KMS-11 (cell line): ENCODE results near the gene BCDIN3D.

ENCODE experiments used
- H2AFZ ChIP-seq: fragments of 200-600 bp; sonication (generic); 2 replicates; pipeline ENCODE4 v1.6.1; 2016; ENCODE audit warnings: antibody characterized with exemption, mixed run types, low read depth
- H3K27ac ChIP-seq: fragments of 200-600 bp; sonication (generic); 2 replicates; pipeline ENCODE4 v1.6.1; 2016; ENCODE audit warnings: mild to moderate bottlenecking, mixed run types
- H3K27me3 ChIP-seq: fragments of 200-600 bp; sonication (generic); 2 replicates; pipeline ENCODE4 v1.6.1; 2017; ENCODE audit warnings: mild to moderate bottlenecking, low read depth, mixed run types, moderate library complexity; ENCODE audit not compliant: insufficient read depth
- H3K36me3 ChIP-seq: fragments of 200-600 bp; sonication (generic); 2 replicates; pipeline ENCODE4 v1.6.1; 2017; ENCODE audit warnings: mild to moderate bottlenecking, mixed run types; ENCODE audit not compliant: insufficient read depth
- H3K4me1 ChIP-seq: fragments of 200-600 bp; sonication (generic); 2 replicates; pipeline ENCODE4 v1.6.1; 2016; ENCODE audit warnings: mild to moderate bottlenecking, low read depth, mixed run types; ENCODE audit not compliant: poor library complexity, severe bottlenecking
- H3K4me2 ChIP-seq: fragments of 200-600 bp; sonication (generic); 2 replicates; pipeline ENCODE4 v1.7.0; 2016; ENCODE audit warnings: mild to moderate bottlenecking, mixed run types
- H3K4me3 ChIP-seq: fragments of 200-600 bp; sonication (generic); IDR thresholded peaks from 2 replicates; pipeline ENCODE4 v1.6.1; 2017; ENCODE audit warnings: low read depth, low read length, mixed read lengths; ENCODE audit not compliant: insufficient read depth
- H3K79me2 ChIP-seq: fragments of 200-600 bp; sonication (generic); 2 replicates; pipeline ENCODE4 v1.6.1; 2016; ENCODE audit warnings: low read depth, mixed run types; ENCODE audit not compliant: insufficient read depth
- H3K9ac ChIP-seq: fragments of 200-600 bp; sonication (generic); 2 replicates; pipeline ENCODE4 v1.6.1; 2016; ENCODE audit warnings: mild to moderate bottlenecking, mixed run types
- H4K20me1 ChIP-seq: fragments of 200-600 bp; sonication (generic); 2 replicates; pipeline ENCODE4 v1.6.1; 2016; ENCODE audit warnings: mild to moderate bottlenecking, mixed run types; ENCODE audit not compliant: insufficient read depth
- CTCF ChIP-seq: fragments of 200-600 bp; sonication (generic); conservative IDR thresholded peaks from 2 replicates; pipeline ENCODE4 v1.6.1; 2017; ENCODE audit warnings: low read depth, mild to moderate bottlenecking, antibody characterized with exemption, low read length, moderate library complexity, mixed read lengths

BCDIN3D gene

GRCh38 chr12:49842519-49843352 lies at the start of gene BCDIN3D:
TSS of gene BCDIN3D (minus strand) at chr12:49843106. CDS start at chr12:49843087, 19 bp downstream.
- Histone ChIP-seq H3K4me1 (peaks cover 16% of the 10 kb centered on the region), H3K4me3 (peak within 1 kb of the TSS; percentile 28)
- TF ChIP-seq CTCF: no peak

GRCh38 chr12:49892084-49892731 lies 49.3 kb upstream of the BCDIN3D start:
- Histone ChIP-seq H3K27ac (no peak overlapping the region), H3K4me2 (no peak overlapping the region), H3K79me2 (no peaks in the 10 kb centered on the region), H3K4me3 (no peak overlapping the region), H3K36me3 (no peaks in the 10 kb centered on the region), H3K9ac (no peak overlapping the region), H4K20me1 (no peaks in the 10 kb centered on the region), H2AFZ (no peak overlapping the region), H3K27me3 (peaks cover 25% of the 10 kb centered on the region), H3K4me1 (no peaks in the 10 kb centered on the region)
- TF ChIP-seq CTCF: no peak

More at GRCh38 chr12:49842519-49843352, at the start of gene BCDIN3D:
- peaks cover 15% of the 10 kb centered on the region; the same call in 1 of the 2 replicates for H3K79me2 ChIP-seq
- peak within 1 kb of the TSS; percentile 76 for H3K27ac ChIP-seq
- H3K36me3 ChIP-seq: no peaks in the 10 kb centered on the region
- H4K20me1 ChIP-seq: no peaks in the 10 kb centered on the region
- peak within 1 kb of the TSS; percentile 70 for H3K9ac ChIP-seq
- H2AFZ ChIP-seq: peak within 1 kb of the TSS; percentile 95
- H3K27me3 ChIP-seq: no peaks in the 10 kb centered on the region
- H3K4me2 ChIP-seq: peak within 1 kb of the TSS; percentile 79

DNA sequence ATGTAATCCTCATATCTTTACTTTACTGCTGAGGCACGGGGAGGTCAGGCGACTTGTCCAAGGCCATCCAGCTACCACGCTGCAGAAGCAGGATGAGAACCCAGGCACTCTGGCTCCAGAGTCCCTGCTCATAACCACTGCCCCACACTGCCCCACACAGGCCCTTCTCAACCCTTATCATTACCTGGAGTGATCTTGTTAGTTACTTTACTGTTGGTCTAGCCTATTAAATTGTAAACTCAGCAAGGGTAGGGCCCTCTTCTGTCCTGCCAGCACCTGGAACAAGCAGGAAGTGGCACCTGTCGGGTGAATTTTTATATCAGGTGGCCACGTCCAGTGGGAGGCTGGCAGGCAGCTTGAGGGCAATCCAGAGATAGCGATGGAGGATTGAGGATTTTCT lies 48.6 kb upstream of the BCDIN3D start:
- Histone ChIP-seq H3K27me3 (peaks cover 32% of the 10 kb centered on the region), H3K79me2 (no peaks in the 10 kb centered on the region), H3K36me3 (no peaks in the 10 kb centered on the region), H3K27ac (no peak overlapping the region), H3K4me1 (no peaks in the 10 kb centered on the region), H4K20me1 (no peaks in the 10 kb centered on the region), H3K4me2 (no peak overlapping the region), H3K4me3 (no peak overlapping the region), H3K9ac (no peak overlapping the region), H2AFZ (no peak overlapping the region)
- TF ChIP-seq CTCF: no peak

GRCh38 chr12:49891012-49891411 lies 48.1 kb upstream of the BCDIN3D start:
- Histone ChIP-seq H3K4me1 (no peaks in the 10 kb centered on the region), H3K27ac (no peak overlapping the region), H3K79me2 (no peaks in the 10 kb centered on the region)

More at GRCh38 chr12:49891012-49891411, 48.1 kb upstream of the BCDIN3D start:
- H4K20me1 ChIP-seq: no peaks in the 10 kb centered on the region
- peaks cover 32% of the 10 kb centered on the region for H3K27me3 ChIP-seq
- H3K4me3 ChIP-seq: no peak overlapping the region
- TF ChIP-seq CTCF: no peak
- H3K4me2 ChIP-seq: no peak overlapping the region
- no peak overlapping the region for H2AFZ ChIP-seq
- H3K36me3 ChIP-seq: no peaks in the 10 kb centered on the region
- no peak overlapping the region for H3K9ac ChIP-seq
